ENCODE results near the gene SRGAP1.

DNA sequence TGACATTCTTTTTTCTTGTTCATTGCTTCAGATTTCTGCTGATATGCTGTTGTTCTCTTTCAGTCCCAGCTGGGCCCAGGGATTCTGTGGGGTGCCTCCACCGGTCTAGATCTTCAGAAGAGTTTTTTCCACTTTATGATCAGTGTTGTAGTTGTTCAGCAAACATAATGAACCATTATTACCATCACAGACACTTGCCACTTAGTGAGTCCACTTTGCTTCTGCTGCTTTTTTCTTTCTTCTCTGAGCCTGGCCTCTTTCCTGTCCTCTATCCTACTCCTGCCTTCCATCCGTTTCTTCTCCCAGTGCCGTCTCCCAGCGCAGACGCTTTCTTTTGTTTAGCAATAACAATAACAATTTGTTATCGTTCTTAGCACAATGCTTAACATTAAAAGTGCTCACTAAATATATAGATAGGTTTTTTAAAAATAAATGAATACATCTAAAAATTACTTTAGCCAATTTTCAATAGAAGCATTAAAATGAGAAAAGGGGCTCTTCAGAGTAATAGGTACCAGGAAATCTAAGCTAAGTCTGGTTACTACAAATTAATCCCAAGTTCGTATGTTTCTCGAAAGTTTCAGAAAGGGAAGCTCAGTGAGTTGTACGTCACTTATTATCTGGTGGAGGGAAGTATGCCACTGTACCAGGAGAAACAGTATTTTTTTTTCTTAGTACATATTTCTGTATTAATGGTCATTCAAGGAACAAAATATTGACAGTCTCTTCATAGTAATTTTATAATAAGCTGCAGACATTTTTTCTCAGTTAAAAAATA lies 98.2 kb downstream of the SRGAP1 start:
- TF ChIP-seq EZH2 (IDR thresholded peaks at IDR 0.05; ENCODE audit: insufficient read depth, poor library complexity, severe bottlenecking) (no peak), EZH2phosphoT487 (IDR thresholded peaks at IDR 0.05; ENCODE audit: insufficient read depth, low read depth) (no peak)
